HepG2 (cell line): ENCODE measurements around the gene DMAC1. TPM values are rescaled to one million over a fixed set of nuclear protein-coding genes. Genes with fewer than 3 reads are reported as not detected.

Source experiments
- CAMTA2 ChIP-seq: sonication (generic); formaldehyde crosslinking; IDR thresholded peaks from 2 replicates; pipeline ENCODE4 v1.4.0; 2020; ENCODE audit warnings: mild to moderate bottlenecking, missing genetic modification reagents, borderline replicate concordance
- CCDC6 ChIP-seq: sonication (generic); formaldehyde crosslinking; IDR thresholded peaks from 2 replicates; pipeline ENCODE4 v1.8.1; 2022; ENCODE audit warnings: mild to moderate bottlenecking, missing genetic modification reagents, moderate library complexity
- ETV6 ChIP-seq: sonication (generic); formaldehyde crosslinking; conservative IDR thresholded peaks from 2 replicates; pipeline ENCODE4 v1.4.0; 2020; ENCODE audit warnings: missing genetic modification reagents
- FIP1L1 ChIP-seq: fragments of 200-400 bp; formaldehyde crosslinking; IDR thresholded peaks from 2 replicates; pipeline ENCODE4 v1.6.1; 2018; ENCODE audit warnings: low read depth, mild to moderate bottlenecking, low read length, moderate library complexity, borderline replicate concordance; ENCODE audit not compliant: insufficient read depth
- FLYWCH1 ChIP-seq: sonication (generic); formaldehyde crosslinking; IDR thresholded peaks from 2 replicates; pipeline ENCODE4 v1.8.1; 2023; ENCODE audit warnings: mild to moderate bottlenecking, missing genetic modification reagents
- GABPB1 ChIP-seq: IDR thresholded peaks from 2 replicates; pipeline ENCODE4 v1.6.1; 2016; ENCODE audit warnings: mild to moderate bottlenecking, missing genetic modification reagents, moderate library complexity, missing compliant biosample characterization
- HDAC6 ChIP-seq: fragments of 200-600 bp; sonication (generic); IDR thresholded peaks from 2 replicates; pipeline ENCODE4 v1.7.0; 2017; ENCODE audit warnings: mild to moderate bottlenecking, antibody characterized with exemption, low read length, low read depth
- JARID2 ChIP-seq: sonication (generic); formaldehyde crosslinking; IDR thresholded peaks from 2 replicates; pipeline ENCODE4 v1.8.1; 2023; ENCODE audit warnings: missing genetic modification reagents, inconsistent platforms; ENCODE audit not compliant: insufficient replicate concordance
- JUND ChIP-seq: sonication (generic); formaldehyde crosslinking; IDR thresholded peaks from 2 replicates; pipeline ENCODE4 v1.8.0; 2022; ENCODE audit warnings: mild to moderate bottlenecking, missing genetic modification reagents
- KAT7 ChIP-seq: IDR thresholded peaks from 2 replicates; pipeline ENCODE4 v1.6.1; 2018; ENCODE audit warnings: borderline replicate concordance, missing compliant biosample characterization
- PHF5A ChIP-seq: IDR thresholded peaks from one replicate; pipeline ENCODE4 v1.6.1; 2018; ENCODE audit warnings: low read depth, missing genetic modification reagents; ENCODE audit not compliant: unreplicated experiment
- PHF8 ChIP-seq: sonication (generic); formaldehyde crosslinking; IDR thresholded peaks from 2 replicates; pipeline ENCODE4 v1.5.0; 2020; ENCODE audit warnings: missing genetic modification reagents
- SP1 ChIP-seq, 2 experiments: fragments of 450-650 bp in 1 of 2; sonication (generic) in 1 of 2; formaldehyde crosslinking in 1 of 2; IDR thresholded peaks; 2 replicates each; pipeline versions ENCODE4 v1.4.0 to v1.6.1; 2016 to 2020; ENCODE audit warnings: missing genetic modification reagents in 1 of 2
- ZNF282 ChIP-seq: fragments of 450-650 bp; IDR thresholded peaks from 2 replicates; pipeline ENCODE4 v1.6.1; 2018; ENCODE audit not compliant: partially characterized antibody
- ZNF670 ChIP-seq: sonication (generic); formaldehyde crosslinking; IDR thresholded peaks from 2 replicates; pipeline ENCODE4 v1.8.0; 2022; ENCODE audit warnings: mild to moderate bottlenecking, missing genetic modification reagents, borderline replicate concordance
- ZNF703 ChIP-seq: sonication (generic); formaldehyde crosslinking; IDR thresholded peaks from 2 replicates; pipeline ENCODE4 v1.5.1; 2020; ENCODE audit warnings: missing genetic modification reagents, mild to moderate bottlenecking, moderate library complexity, borderline replicate concordance
- ZNF781 ChIP-seq: sonication (generic); formaldehyde crosslinking; IDR thresholded peaks from 2 replicates; pipeline ENCODE4 v1.5.1; 2020; ENCODE audit warnings: borderline replicate concordance, mild to moderate bottlenecking, missing genetic modification reagents; ENCODE audit errors: not compliant biosample characterization
- ZNF792 ChIP-seq: IDR thresholded peaks from 2 replicates; pipeline ENCODE4 v1.6.1; 2016
- ZNF879 ChIP-seq: sonication (generic); formaldehyde crosslinking; IDR thresholded peaks from 2 replicates; pipeline ENCODE4 v1.8.1; 2023; ENCODE audit warnings: missing genetic modification reagents
- polyA plus RNA-seq, 8 experiments: library from polyadenylated mRNA; depleted of rRNA in 3 of 8; stranded (reverse) in 7 of 8; unstranded in 1 of 8; fragments of >200 nt; fragmentation: Illumina TruSeq in 4 of 8; extraction: Trizol in 4 of 8; gene quantifications; 2 replicates each; pipeline versions ENCODE4 v1.2.1 to v1.2.3, GENCODE V29; 2011 to 2016; ENCODE audit warnings: low read depth in 4 of 8, missing spikeins in 1 of 8, mixed read lengths in 1 of 8; ENCODE audit not compliant: insufficient read depth in 1 of 8
- total RNA-seq, 5 experiments: library from RNA; depleted of rRNA; stranded (reverse); fragments of >200 nt; fragmentation: Illumina TruSeq; extraction: Trizol; gene quantifications; 2 replicates each; pipeline ENCODE4 v1.2.3, GENCODE V29; 2016; ENCODE audit warnings: low read depth in 1 of 5
- TF ChIP-seq, protein P1 (sequence below), 2 experiments: sonication (generic) in 1 of 2; formaldehyde crosslinking in 1 of 2; IDR thresholded peaks; 2 replicates each; pipeline versions ENCODE4 v1.5.1 to v1.6.1; 2011 to 2020; ENCODE audit warnings: borderline replicate concordance in 1 of 2, low read depth in 1 of 2, low read length in 1 of 2, mild to moderate bottlenecking in 1 of 2, missing genetic modification reagents in 1 of 2, moderate library complexity in 1 of 2
- TF ChIP-seq, protein P2 (sequence below): sonication (generic); formaldehyde crosslinking; IDR thresholded peaks from 2 replicates; pipeline ENCODE4 v1.9.0; 2022; ENCODE audit warnings: low read depth, missing genetic modification reagents
- TF ChIP-seq, protein P3 (sequence below): fragments of 450-650 bp; IDR thresholded peaks from 2 replicates; pipeline ENCODE4 v1.6.1; 2017; ENCODE audit warnings: mild to moderate bottlenecking

Gene DMAC1
- total and polyA plus RNA-seq, 2 of the 13 experiments (the other 11 are each of a cell fraction or from before 2014, with no cell fraction given): 44.3 to 72.9 TPM

DNA sequence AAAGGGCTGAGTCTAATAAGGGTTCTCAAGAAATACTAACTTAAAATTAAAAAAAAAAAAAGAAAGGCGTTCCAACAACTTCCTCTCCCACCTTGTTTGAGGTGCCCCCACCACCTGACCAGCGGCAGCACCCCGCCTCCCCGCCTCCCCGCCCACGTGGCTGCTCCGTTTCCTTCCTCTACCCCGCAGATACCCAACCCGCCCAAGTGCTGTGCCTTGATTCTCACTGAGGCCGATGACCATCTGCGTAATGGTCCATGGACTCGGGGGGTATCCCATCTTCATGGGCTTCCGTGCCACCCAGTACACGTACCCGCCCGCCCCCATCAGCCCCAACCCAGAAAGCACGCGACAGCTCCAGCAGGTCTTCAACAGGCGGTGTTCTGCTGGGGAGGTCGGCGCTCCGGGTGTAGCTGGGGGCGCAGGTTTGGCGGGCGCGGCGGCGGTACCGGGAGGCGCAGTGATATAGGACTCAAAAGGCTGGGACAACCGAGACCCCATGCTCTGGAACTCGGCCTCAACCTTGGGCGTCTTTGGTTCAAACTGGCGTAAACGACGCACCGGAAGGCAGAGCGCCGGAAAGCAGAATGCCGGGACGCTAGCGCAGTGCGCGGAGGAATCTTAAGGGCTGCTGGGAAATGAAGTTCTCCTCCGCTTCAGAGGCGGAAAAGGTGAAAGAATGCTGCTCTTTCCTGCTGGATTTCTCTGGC is at the start of gene DMAC1 (continued):
- TF ChIP-seq, protein P1, sequence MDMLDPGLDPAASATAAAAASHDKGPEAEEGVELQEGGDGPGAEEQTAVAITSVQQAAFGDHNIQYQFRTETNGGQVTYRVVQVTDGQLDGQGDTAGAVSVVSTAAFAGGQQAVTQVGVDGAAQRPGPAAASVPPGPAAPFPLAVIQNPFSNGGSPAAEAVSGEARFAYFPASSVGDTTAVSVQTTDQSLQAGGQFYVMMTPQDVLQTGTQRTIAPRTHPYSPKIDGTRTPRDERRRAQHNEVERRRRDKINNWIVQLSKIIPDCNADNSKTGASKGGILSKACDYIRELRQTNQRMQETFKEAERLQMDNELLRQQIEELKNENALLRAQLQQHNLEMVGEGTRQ (IDR thresholded peaks at IDR 0.05; ENCODE audit: low read depth, low read length): no peak
- TF ChIP-seq, protein P1 (CRISPR knock-in tag; IDR thresholded peaks at IDR 0.05; ENCODE audit: borderline replicate concordance): no peak
- TF ChIP-seq ZNF781 (CRISPR knock-in tag): peak; percentile 73
- TF ChIP-seq JARID2 (CRISPR knock-in tag): no peak
- TF ChIP-seq ZNF670 (CRISPR knock-in tag): peak; percentile 44; the same call in 1 of the 2 replicates
- no peak for TF ChIP-seq FIP1L1
- no peak for TF ChIP-seq CAMTA2 (CRISPR knock-in tag)
- no peak for TF ChIP-seq CCDC6 (CRISPR knock-in tag)
- no peak for TF ChIP-seq FLYWCH1 (CRISPR knock-in tag)
- no peak for TF ChIP-seq HDAC6
- TF ChIP-seq KAT7 (CRISPR knock-in tag): peak; percentile 49; the same call in 1 of the 2 replicates
- TF ChIP-seq ETV6 (CRISPR knock-in tag): no peak
- no peak for TF ChIP-seq ZNF879 (CRISPR knock-in tag)
- TF ChIP-seq, protein P2, sequence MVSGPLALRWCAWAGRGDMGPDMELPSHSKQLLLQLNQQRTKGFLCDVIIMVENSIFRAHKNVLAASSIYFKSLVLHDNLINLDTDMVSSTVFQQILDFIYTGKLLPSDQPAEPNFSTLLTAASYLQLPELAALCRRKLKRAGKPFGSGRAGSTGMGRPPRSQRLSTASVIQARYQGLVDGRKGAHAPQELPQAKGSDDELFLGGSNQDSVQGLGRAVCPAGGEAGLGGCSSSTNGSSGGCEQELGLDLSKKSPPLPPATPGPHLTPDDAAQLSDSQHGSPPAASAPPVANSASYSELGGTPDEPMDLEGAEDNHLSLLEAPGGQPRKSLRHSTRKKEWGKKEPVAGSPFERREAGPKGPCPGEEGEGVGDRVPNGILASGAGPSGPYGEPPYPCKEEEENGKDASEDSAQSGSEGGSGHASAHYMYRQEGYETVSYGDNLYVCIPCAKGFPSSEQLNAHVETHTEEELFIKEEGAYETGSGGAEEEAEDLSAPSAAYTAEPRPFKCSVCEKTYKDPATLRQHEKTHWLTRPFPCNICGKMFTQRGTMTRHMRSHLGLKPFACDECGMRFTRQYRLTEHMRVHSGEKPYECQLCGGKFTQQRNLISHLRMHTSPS (CRISPR knock-in tag): no peak
- peak; percentile 96 for TF ChIP-seq GABPB1 (CRISPR knock-in tag)
- TF ChIP-seq ZNF792: no peak
- TF ChIP-seq PHF8 (CRISPR knock-in tag): peak; percentile 90
- no peak for TF ChIP-seq ZNF703 (CRISPR knock-in tag)
- TF ChIP-seq PHF5A (CRISPR knock-in tag): no peak
- TF ChIP-seq JUND (CRISPR knock-in tag): no peak
- TF ChIP-seq, protein P3, sequence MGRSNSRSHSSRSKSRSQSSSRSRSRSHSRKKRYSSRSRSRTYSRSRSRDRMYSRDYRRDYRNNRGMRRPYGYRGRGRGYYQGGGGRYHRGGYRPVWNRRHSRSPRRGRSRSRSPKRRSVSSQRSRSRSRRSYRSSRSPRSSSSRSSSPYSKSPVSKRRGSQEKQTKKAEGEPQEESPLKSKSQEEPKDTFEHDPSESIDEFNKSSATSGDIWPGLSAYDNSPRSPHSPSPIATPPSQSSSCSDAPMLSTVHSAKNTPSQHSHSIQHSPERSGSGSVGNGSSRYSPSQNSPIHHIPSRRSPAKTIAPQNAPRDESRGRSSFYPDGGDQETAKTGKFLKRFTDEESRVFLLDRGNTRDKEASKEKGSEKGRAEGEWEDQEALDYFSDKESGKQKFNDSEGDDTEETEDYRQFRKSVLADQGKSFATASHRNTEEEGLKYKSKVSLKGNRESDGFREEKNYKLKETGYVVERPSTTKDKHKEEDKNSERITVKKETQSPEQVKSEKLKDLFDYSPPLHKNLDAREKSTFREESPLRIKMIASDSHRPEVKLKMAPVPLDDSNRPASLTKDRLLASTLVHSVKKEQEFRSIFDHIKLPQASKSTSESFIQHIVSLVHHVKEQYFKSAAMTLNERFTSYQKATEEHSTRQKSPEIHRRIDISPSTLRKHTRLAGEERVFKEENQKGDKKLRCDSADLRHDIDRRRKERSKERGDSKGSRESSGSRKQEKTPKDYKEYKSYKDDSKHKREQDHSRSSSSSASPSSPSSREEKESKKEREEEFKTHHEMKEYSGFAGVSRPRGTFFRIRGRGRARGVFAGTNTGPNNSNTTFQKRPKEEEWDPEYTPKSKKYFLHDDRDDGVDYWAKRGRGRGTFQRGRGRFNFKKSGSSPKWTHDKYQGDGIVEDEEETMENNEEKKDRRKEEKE: no peak
- TF ChIP-seq SP1 (IDR thresholded peaks at IDR 0.05): no peak
- TF ChIP-seq SP1 (CRISPR knock-in tag; IDR thresholded peaks at IDR 0.05): no peak
- no peak for TF ChIP-seq ZNF282
